ENCODE results near the gene NNAT. TPM values are rescaled to one million over a fixed set of nuclear protein-coding genes. Genes with fewer than 3 reads are reported as not detected.

NNAT gene
- total and polyA plus RNA-seq, 2 of the 8 experiments (the other 6 are each of a cell fraction or from before 2014, with no cell fraction given) = 66.8 to 175 TPM

DNA sequence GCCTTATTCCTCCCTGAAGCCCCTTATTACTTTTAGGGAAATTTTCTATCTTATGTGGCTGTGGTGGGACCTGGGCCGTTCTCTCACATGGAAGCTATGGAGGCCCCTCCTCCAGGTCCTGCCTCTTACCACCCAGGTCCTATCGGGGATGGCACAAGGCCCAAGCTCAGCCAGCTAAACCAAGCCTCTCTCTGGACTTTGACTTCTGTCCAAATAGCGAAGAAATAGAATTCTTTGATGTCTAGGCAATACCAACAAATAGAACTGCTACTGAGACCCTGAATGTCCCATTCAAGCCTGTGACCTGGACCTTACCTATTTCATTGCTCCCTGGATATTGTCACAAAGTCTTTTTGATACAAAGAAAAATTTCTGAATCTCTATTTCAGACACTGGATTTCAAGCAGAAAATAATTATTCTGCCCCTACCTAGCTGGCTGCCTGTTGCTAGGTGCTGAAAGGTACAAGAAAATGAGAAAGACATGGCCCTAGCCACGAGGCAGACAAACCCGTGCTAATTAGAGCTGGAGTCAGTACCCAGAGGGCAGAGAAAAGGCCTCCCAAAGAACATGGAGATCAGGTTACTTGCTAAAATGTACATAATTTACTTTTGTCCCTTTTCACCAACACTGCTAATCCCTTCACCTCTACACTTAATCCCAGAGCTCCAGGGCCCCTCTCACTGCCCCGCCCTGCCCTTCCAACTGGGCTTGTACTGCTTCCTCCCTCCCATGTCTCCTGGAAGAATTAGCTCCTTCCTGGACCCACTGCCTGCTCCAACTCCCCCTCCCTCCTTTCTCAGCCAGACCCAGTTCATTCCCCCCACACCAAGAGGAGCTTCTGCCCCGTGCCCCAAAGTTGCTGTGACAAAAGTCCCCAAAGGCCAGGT lies 15.5 kb upstream of the NNAT start:
- peaks cover 0 to 6% (median 2%) of the 10 kb centered on the region in 4 experiments; a peak in 2 of 8 replicates for H3K36me3 ChIP-seq (ENCODE audit: control insufficient read depth in 2 of 4, insufficient read depth in 4 of 4, low read length in 3 of 4)
- H4K20me1 ChIP-seq (replicated peaks in 1 of 2; ENCODE audit: control insufficient read depth in 1 of 2, insufficient read depth in 2 of 2, low read length in 2 of 2) = peaks cover 0 to 4% of the 10 kb centered on the region in 2 experiments
- H3K4me2 ChIP-seq (ENCODE audit: insufficient read depth in 1 of 2, low read depth in 2 of 2, low read length in 2 of 2) = peak overlapping the region in 1 of 2 experiments; percentile 41; a peak in 1 of 4 replicates
- H3K4me3 ChIP-seq (ENCODE audit: extremely low read depth in 1 of 4, insufficient read depth in 2 of 4, low read depth in 3 of 4, low read length in 4 of 4) = no peak overlapping the region
- H2BK12ac ChIP-seq (ENCODE audit: low read depth, low read length) = no peak overlapping the region
- H3K27me3 ChIP-seq (replicated peaks in 1 of 4; ENCODE audit: control insufficient read depth in 3 of 4, extremely low read depth in 1 of 4, insufficient read depth in 3 of 4, low read length in 3 of 4) = no peaks in the 10 kb centered on the region
- H2AFZ ChIP-seq (ENCODE audit: low read length) = no peak overlapping the region
- DNase-seq (ENCODE audit: low read depth in 1 of 2, low spot score in 2 of 2) (no peak), FAIRE-seq (peak; percentile 82)
- no peak overlapping the region for H3K23ac ChIP-seq (ENCODE audit: insufficient read length)
- H4K5ac ChIP-seq (ENCODE audit: insufficient read length, low read depth, low read length) = no peak overlapping the region
- no peak overlapping the region; the same call in 1 of the 2 replicates for H3K18ac ChIP-seq (ENCODE audit: extremely low read depth, low read length)
- no peak overlapping the region for H3K27ac ChIP-seq (ENCODE audit: low read depth, low read length)
- H3K4ac ChIP-seq (replicated peaks; ENCODE audit: insufficient read length, low read depth, low read length) = no peak overlapping the region
- H4K91ac ChIP-seq (replicated peaks; ENCODE audit: insufficient read length, low read length) = no peak overlapping the region
- H4K8ac ChIP-seq (ENCODE audit: extremely low read depth, insufficient read depth, low read length) = no peak overlapping the region
- H3K4me1 ChIP-seq (replicated peaks in 1 of 4; ENCODE audit: control insufficient read depth in 3 of 4, insufficient read depth in 4 of 4, low read length in 3 of 4) = peaks cover 7 to 15% (median 10%) of the 10 kb centered on the region in 4 experiments; a peak in 6 of 7 replicates
- no peaks in the 10 kb centered on the region for H3K79me2 ChIP-seq (ENCODE audit: control insufficient read depth in 1 of 2, insufficient read depth in 2 of 2, low read length in 2 of 2)
- no peak overlapping the region for H2BK20ac ChIP-seq (ENCODE audit: low read length)
- no peak overlapping the region for H2BK120ac ChIP-seq (replicated peaks; ENCODE audit: low read depth, low read length)
- ChIA-PET POLR2A (ENCODE audit: partially characterized antibody) (interaction anchor here (0.6 to 11.2 kb wide), 13 partner anchors 12 to 134 kb away, joined by 3 to 116 read pairs (median 4); partner anchors contain the start of gene NNAT), CTCF (ENCODE audit: partially characterized antibody) (interaction anchor here (0.8 to 2.5 kb wide), 9 partner anchors 9 to 109 kb away, joined by 3 to 11 read pairs (median 5); partner anchors contain the start of gene NNAT)
- no peak overlapping the region for H3K56ac ChIP-seq (replicated peaks; ENCODE audit: insufficient read length, low read depth, low read length)
- H3K9me3 ChIP-seq (ENCODE audit: insufficient read depth in 2 of 2, low read depth in 1 of 2, low read length in 1 of 2) = no peaks in the 10 kb centered on the region
- H3K23me2 ChIP-seq (ENCODE audit: low read depth, low read length) = no peaks in the 10 kb centered on the region
- WGBS, 2 experiments (ENCODE audit: extremely low coverage in 1 of 2, insufficient coverage in 1 of 2, insufficient read length in 1 of 2, insufficient replicate concordance in 2 of 2, low coverage in 1 of 2, low lambda C conversion rate in 2 of 2, missing lambda C conversion rate in 1 of 2) = 77% methylated on average over 6 of the region's 7 CpGs; no CpG with 5 or more reads in 1 of the 2 experiments
- peaks cover 3% of the 10 kb centered on the region; the same call in 1 of the 2 replicates for H3K79me1 ChIP-seq (ENCODE audit: low read depth, low read length)
- H2AK5ac ChIP-seq (ENCODE audit: low read depth, low read length) = no peak overlapping the region
- peak overlapping the region; percentile 28; the same call in 1 of the 2 replicates for H2BK5ac ChIP-seq (ENCODE audit: low read depth, low read length)
- H2BK15ac ChIP-seq (ENCODE audit: low read length) = no peak overlapping the region
- no peak overlapping the region for H3K14ac ChIP-seq (ENCODE audit: insufficient read length)
- no peak overlapping the region for H3K9ac ChIP-seq (replicated peaks in 1 of 4; ENCODE audit: extremely low read depth in 1 of 4, low read depth in 3 of 4, low read length in 3 of 4)
- TF ChIP-seq SIRT6 (IDR thresholded peaks at IDR 0.05; ENCODE audit: low read length) = no peak
